ENCODE results near the gene FSIP1.
A peak's percentile ranks its signal among the peaks of the same experiment; 100 is the strongest.

The FSIP1 gene

DNA sequence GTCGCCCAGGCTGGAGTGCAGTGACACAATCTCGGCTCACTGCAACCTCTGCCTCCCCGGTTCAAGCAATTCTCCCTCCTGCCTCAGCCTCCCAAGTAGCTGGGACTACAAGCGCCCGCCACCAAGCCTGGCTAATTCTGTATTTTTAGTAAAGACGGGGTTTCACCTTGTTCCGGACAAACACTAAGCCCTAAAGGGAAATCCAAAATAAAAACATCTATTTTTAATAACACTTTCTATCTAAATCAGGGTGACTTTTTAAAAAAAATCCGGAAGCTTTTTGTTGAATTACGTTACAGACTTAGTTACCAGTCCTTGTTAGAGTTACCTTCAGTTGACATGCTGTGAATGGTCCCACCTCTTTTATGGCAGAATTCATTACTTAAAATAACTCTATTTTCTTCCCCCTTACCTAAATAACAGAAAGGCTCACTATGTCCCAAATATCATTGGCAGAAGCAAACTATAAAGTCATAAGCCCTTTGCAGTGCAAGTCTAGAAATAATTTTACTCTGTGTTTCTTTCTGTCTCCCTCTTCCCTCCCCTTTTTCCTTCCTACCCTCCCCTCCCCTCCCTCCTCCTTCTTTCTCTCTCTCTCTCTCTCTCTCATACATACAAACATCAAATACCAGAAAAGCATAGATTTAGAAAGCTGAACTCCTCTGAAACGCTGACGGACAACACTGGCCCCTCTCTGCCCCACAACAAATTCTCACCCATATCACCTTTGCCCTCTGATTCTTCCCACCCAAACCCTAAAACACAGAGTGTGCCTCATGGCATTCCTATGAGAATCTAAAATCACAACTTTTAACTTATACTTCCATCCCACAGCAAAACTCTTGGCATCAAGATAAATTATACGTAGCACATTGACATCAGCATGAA is 183.4 kb downstream of the FSIP1 start:
- FAIRE-seq (no peak), DNase-seq (ENCODE audit: insufficient read length, low spot score) (no peak)
- no peak for TF ChIP-seq POLR2A (IDR thresholded peaks at IDR 0.05; ENCODE audit: low read depth, low read length)

DNA sequence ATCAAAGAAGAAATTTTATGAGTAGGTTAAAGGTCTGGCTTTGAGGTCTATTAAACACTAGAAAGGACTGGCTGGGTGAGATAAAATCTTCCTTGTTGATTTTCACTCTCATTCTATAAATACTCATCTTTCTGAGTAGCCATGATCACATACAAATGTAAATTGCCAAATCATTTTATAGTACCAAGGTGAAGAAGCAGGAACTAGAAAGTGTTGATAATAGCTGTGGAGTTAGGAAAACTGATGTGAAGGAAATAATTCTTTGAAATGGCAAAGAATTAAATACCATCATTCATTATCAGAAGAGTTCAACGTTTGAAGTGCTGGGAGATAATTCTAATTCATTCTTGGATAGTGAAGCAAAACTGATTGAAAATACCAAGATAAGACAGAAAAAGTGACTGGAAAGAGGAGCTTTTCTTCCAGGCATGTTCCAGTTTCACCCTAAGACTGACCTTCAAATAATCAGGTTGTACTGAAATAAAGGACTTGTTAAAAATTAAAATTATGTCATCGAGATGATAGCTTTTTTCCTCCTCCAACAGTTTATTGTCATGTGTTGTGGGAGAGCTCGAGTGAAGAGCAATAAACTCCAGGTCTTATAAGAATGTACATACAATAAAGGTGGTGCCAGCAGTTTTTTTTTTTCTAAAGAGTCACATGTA is 184.3 kb downstream of the FSIP1 start:
- FAIRE-seq (no peak), DNase-seq (ENCODE audit: insufficient read length, low spot score) (no peak)
- no peak for TF ChIP-seq POLR2A (IDR thresholded peaks at IDR 0.05; ENCODE audit: low read depth, low read length)

GRCh38 chr15:39597751-39598185 is 184.9 kb downstream of the FSIP1 start:
- no peak for TF ChIP-seq POLR2A (IDR thresholded peaks at IDR 0.05; ENCODE audit: low read depth, low read length)
- FAIRE-seq, result no peak
- no peak for DNase-seq (ENCODE audit: insufficient read length, low spot score)

DNA sequence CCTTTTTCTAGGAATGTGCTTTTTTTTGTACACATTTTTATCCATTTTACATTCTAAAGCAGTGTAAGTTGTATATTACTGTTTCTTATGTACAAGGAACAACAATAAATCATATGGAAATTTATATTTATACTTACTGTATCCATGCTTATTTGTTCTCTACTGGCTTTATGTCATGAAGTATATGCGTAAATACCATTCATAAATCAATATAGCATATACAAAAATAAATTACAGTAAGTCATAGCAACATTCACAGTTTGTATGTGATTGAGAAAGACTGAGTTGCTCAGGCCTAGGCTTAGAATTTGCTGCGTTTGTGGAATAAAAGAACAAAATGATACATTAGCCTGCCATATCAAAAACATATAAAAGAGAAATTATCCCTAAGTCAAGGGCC is 185.3 kb downstream of the FSIP1 start:
- no peak for TF ChIP-seq POLR2A (IDR thresholded peaks at IDR 0.05; ENCODE audit: low read depth, low read length)
- FAIRE-seq, result no peak
- no peak for DNase-seq (ENCODE audit: insufficient read length, low spot score)

DNA sequence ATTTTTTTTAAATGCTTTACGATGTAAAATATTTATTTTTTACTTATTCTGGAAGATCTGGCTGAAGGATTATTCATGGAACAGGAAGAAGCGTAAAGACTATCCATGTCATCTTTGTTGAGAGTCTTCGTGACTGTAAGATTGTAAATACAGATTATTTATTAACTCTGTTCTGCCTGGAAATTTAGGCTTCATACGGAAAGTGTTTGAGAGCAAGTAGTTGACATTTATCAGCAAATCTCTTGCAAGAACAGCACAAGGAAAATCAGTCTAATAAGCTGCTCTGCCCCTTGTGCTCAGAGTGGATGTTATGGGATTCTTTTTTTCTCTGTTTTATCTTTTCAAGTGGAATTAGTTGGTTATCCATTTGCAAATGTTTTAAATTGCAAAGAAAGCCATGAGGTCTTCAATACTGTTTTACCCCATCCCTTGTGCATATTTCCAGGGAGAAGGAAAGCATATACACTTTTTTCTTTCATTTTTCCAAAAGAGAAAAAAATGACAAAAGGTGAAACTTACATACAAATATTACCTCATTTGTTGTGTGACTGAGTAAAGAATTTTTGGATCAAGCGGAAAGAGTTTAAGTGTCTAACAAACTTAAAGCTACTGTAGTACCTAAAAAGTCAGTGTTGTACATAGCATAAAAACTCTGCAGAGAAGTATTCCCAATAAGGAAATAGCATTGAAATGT is 186.1 kb downstream of the FSIP1 start:
- FAIRE-seq (no peak), DNase-seq (ENCODE audit: insufficient read length, low spot score) (no peak)
- TF ChIP-seq POLR2A (IDR thresholded peaks at IDR 0.05; ENCODE audit: low read depth, low read length), result no peak

- no peak for DNase-seq (ENCODE audit: insufficient read length, low spot score)
- no peak for FAIRE-seq
- TF ChIP-seq POLR2A (IDR thresholded peaks at IDR 0.05; ENCODE audit: low read depth, low read length), result no peak
These were observed 187.1 kb downstream of the FSIP1 start for GRCh38 chr15:39595338-39596221.

- FAIRE-seq (no peak), DNase-seq (ENCODE audit: insufficient read length, low spot score) (no peak)
These were observed 187.9 kb downstream of the FSIP1 start for GRCh38 chr15:39594446-39595337.

GRCh38 chr15:39593656-39594445 is 188.8 kb downstream of the FSIP1 start:
- no peak for TF ChIP-seq POLR2A (IDR thresholded peaks at IDR 0.05; ENCODE audit: low read depth, low read length)
- DNase-seq (ENCODE audit: insufficient read length, low spot score), result no peak
- peak; percentile 6 for FAIRE-seq

More at GRCh38 chr15:39594446-39595337, 187.9 kb downstream of the FSIP1 start:
- TF ChIP-seq POLR2A (IDR thresholded peaks at IDR 0.05; ENCODE audit: low read depth, low read length), result no peak

DNA sequence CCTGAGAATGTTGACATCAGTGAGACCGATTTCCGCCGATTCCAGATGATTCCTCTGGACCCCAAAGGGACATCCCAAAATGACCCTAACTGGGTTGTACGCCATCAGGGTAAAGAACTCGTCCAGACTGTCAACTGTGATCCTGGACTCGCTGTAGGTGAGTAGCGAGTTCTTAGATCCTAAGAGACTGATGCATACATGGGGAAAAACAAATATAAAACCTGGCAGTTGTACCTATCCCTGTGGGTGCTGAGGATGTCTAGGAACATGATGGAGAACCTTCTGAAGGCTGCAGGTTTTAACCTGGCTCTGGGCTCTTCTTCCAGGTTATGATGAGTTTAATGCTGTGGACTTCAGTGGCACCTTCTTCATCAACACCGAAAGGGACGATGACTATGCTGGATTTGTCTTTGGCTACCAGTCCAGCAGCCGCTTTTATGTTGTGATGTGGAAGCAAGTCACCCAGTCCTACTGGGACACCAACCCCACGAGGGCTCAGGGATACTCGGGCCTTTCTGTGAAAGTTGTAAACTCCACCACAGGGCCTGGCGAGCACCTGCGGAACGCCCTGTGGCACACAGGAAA is 189.5 kb downstream of the FSIP1 start:
- FAIRE-seq (no peak), DNase-seq (ENCODE audit: insufficient read length, low spot score) (no peak)

GRCh38 chr15:39592500-39592899 is 190.1 kb downstream of the FSIP1 start:
- DNase-seq (ENCODE audit: insufficient read length, low spot score) (no peak), FAIRE-seq (no peak)
- TF ChIP-seq POLR2A (IDR thresholded peaks at IDR 0.05; ENCODE audit: low read depth, low read length), result no peak

More for the DNA sequence above, 189.5 kb downstream of the FSIP1 start:
- no peak for TF ChIP-seq POLR2A (IDR thresholded peaks at IDR 0.05; ENCODE audit: low read depth, low read length)

DNA sequence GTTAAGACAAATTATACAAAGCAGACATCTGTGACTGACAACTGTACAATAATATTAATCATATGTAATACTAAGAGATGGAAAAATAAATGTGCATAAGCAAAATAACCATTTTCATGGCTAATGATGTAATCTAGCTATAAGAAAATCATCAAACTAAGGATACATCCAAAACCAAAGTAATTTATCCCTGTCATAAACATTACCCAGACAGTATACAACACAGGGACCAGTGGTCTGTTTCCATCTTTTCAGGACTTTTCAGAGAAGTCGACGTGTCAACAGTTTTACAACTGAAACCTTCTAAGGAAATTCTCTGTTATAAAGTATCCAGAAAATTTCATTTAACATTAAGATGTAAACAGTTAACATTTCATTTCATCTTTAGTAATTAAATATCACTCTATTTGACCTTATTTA is 190.7 kb downstream of the FSIP1 start:
- FAIRE-seq (no peak), DNase-seq (ENCODE audit: insufficient read length, low spot score) (no peak)
- TF ChIP-seq POLR2A (IDR thresholded peaks at IDR 0.05; ENCODE audit: low read depth, low read length), result no peak

Measured in H54 (cell line).